Gastroesophageal sphincter (tissue), 4 donors: ENCODE measurements around the gene CCT3. TPM values are rescaled to one million over a fixed set of nuclear protein-coding genes. Genes with fewer than 3 reads are reported as not detected.

Source experiments
- ATAC-seq: fragments of 150-250 bp; one replicate; pipeline ENCODE4 v1.9.1; 2016; ENCODE audit warnings: mild to moderate bottlenecking, moderate library complexity
- H3K27ac ChIP-seq, 4 donors: fragments of 200-600 bp; sonication (generic) in 3 of 4; 1 replicate in 3 of 4; 2 replicates in 1 of 4; pipeline ENCODE4 v1.5.1; 2016 to 2019
- H3K27me3 ChIP-seq: fragments of 200-600 bp; sonication (generic); one replicate; pipeline ENCODE4 v1.5.1; 2019
- H3K36me3 ChIP-seq, 2 donors: fragments of 200-600 bp; sonication (generic); one replicate each; pipeline ENCODE4 v1.5.1; 2019; ENCODE audit warnings: control low read depth in 1 of 2
- H3K4me1 ChIP-seq, 3 donors: fragments of 200-600 bp; sonication (generic); 1 replicate in 2 of 3; 2 replicates in 1 of 3; pipeline ENCODE4 v1.5.1; 2016 to 2019; ENCODE audit warnings: control low read depth in 2 of 3
- H3K4me3 ChIP-seq, 2 donors: fragments of 200-600 bp; sonication (generic); one replicate each; pipeline ENCODE4 v1.5.1; 2019; ENCODE audit warnings: mild to moderate bottlenecking in 1 of 2, moderate library complexity in 1 of 2
- H3K9me3 ChIP-seq, 3 donors: fragments of 200-600 bp; sonication (generic); one replicate each; pipeline ENCODE4 v1.5.1; 2017 to 2019; ENCODE audit warnings: control low read depth in 2 of 3
- EP300 ChIP-seq: sonication (generic); formaldehyde crosslinking; IDR thresholded peaks from one replicate; pipeline ENCODE4 v1.6.1; 2017; ENCODE audit warnings: antibody characterized with exemption, mild to moderate bottlenecking
- POLR2A ChIP-seq, 2 donors: fragments of 450-650 bp; IDR thresholded peaks; one replicate each; pipeline ENCODE4 v1.6.1; 2017; ENCODE audit warnings: antibody characterized with exemption in 2 of 2, mild to moderate bottlenecking in 2 of 2, moderate library complexity in 1 of 2
- POLR2AphosphoS5 ChIP-seq: sonication (generic); formaldehyde crosslinking; IDR thresholded peaks from one replicate; pipeline ENCODE4 v1.6.1; 2017; ENCODE audit warnings: antibody characterized with exemption
- WGBS, 2 donors: methylation state at CpG; one replicate each; pipeline ENCODE4 v1.1.5; 2018; ENCODE audit warnings: low coverage in 1 of 2; 5-methylcytosine and 5-hydroxymethylcytosine counted together
- total RNA-seq, 4 donors: library from RNA; depleted of rRNA; stranded (reverse); fragments of >200 nt; gene quantifications; one replicate each; pipeline ENCODE4 v1.1.0, GENCODE V29; 2016
- TF ChIP-seq, protein P1 (sequence below), 4 experiments: fragments of 200-600 bp in 2 of 4; fragments of 450-650 bp in 2 of 4; sonication (generic) in 1 of 4; IDR thresholded peaks; one replicate each; pipeline ENCODE4 v1.5.1; 2017 to 2019; ENCODE audit warnings: antibody characterized with exemption in 4 of 4, mild to moderate bottlenecking in 2 of 4, moderate library complexity in 2 of 4

Gene CCT3
- total RNA-seq, 4 donors from 2014 or later = 189 to 224 (median 209) TPM

DNA sequence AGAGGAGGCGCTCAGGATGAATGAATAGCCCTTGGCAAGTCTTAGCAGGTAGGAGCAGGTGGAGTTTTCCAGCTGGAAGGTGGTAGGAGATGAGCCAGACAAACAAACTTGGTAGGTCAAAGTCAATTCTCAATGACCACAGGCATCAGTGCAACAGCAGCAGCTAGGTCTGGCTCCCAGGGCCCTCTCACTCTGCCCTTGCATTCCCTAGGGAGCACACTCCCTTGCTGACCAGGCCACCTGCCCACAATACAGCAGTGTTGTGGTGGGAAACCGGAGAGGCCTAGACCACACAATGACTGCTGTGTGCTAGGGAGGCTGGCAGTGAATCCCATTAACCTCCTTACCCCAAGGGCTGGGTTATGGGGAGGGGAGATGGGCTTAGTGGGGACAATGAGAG is 77.2 kb downstream of the CCT3 start:
- ATAC-seq = no peak
- H3K4me1 ChIP-seq = no peaks in the 10 kb centered on the region
- no peaks in the 10 kb centered on the region for H3K27me3 ChIP-seq
- peaks cover 17 to 99% of the 10 kb centered on the region in 2 donors for H3K36me3 ChIP-seq
- TF ChIP-seq POLR2A (IDR thresholded peaks at IDR 0.05) (no peak), POLR2AphosphoS5 (no peak), EP300 (no peak)
- TF ChIP-seq, protein P1, sequence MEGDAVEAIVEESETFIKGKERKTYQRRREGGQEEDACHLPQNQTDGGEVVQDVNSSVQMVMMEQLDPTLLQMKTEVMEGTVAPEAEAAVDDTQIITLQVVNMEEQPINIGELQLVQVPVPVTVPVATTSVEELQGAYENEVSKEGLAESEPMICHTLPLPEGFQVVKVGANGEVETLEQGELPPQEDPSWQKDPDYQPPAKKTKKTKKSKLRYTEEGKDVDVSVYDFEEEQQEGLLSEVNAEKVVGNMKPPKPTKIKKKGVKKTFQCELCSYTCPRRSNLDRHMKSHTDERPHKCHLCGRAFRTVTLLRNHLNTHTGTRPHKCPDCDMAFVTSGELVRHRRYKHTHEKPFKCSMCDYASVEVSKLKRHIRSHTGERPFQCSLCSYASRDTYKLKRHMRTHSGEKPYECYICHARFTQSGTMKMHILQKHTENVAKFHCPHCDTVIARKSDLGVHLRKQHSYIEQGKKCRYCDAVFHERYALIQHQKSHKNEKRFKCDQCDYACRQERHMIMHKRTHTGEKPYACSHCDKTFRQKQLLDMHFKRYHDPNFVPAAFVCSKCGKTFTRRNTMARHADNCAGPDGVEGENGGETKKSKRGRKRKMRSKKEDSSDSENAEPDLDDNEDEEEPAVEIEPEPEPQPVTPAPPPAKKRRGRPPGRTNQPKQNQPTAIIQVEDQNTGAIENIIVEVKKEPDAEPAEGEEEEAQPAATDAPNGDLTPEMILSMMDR (IDR thresholded peaks at IDR 0.05) = no peak
- no peak overlapping the region for H3K4me3 ChIP-seq
- H3K27ac ChIP-seq = no peak overlapping the region
- no peaks in the 10 kb centered on the region for H3K9me3 ChIP-seq
- WGBS, 2 donors = 100% methylated on average over 1 of the region's 2 CpGs

DNA sequence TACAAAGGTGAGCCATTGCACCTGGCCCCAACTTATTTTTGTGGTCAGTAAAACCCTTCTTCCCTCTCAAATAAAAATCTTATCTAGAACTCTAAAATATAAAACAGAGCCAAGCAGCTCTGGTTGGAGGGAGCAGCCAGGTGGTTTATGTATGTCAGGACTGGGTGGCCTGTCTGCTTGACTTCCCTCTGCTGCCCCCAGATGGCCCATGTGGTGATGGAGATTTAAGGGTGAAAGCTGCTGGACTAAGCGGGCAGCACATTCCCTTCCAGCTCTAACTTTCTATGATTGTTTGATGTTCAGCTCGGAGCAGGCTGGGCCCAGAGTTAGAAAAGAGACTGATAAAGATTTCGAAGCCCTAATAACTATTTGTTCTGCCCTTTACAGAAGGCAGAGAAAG is 78.3 kb downstream of the CCT3 start:
- 57 to 71% methylated on average over 2 of the region's 3 CpGs for WGBS, 2 donors
- Histone ChIP-seq H3K9me3 (no peaks in the 10 kb centered on the region), H3K27me3 (no peaks in the 10 kb centered on the region), H3K27ac (no peak overlapping the region), H3K4me1 (no peaks in the 10 kb centered on the region), H3K4me3 (no peak overlapping the region), H3K36me3 (peaks cover 17 to 99% of the 10 kb centered on the region in 2 donors)
- no peak for ATAC-seq
- TF ChIP-seq EP300 = no peak
- TF ChIP-seq POLR2AphosphoS5 = no peak
- TF ChIP-seq, protein P1 (IDR thresholded peaks at IDR 0.05) = no peak
- TF ChIP-seq POLR2A (IDR thresholded peaks at IDR 0.05) = no peak

Other genes starting within 250 kb of the CCT3 start
- gene LMNA, start 223.6 kb downstream of the CCT3 start, total RNA-seq = 100 to 1,000 TPM; 327 to 617 (median 519) TPM
- 1 to 10 TPM; 1.7 to 7.5 (median 3.4) TPM for gene SEMA4A, start 184.7 kb downstream of the CCT3 start, total RNA-seq
- gene SLC25A44, start 144.2 kb downstream of the CCT3 start, total RNA-seq = 10 to 100 TPM in 3 of 4 donors, 1 to 10 TPM in 1; 9.4 to 17.0 (median 12.7) TPM
- gene PMF1, start 125.3 kb downstream of the CCT3 start, total RNA-seq = 10 to 100 TPM; 49.3 to 58.9 (median 51.8) TPM
- gene BGLAP, start 96.1 kb downstream of the CCT3 start, total RNA-seq = under 1 TPM in 1 of 4 donors, not detected in 3; 0.54 TPM
- gene PAQR6, start 90.2 kb downstream of the CCT3 start, total RNA-seq = 1 to 10 TPM; 1.2 to 3.4 (median 1.6) TPM
- gene SMG5, start 55.5 kb downstream of the CCT3 start, total RNA-seq = 100 to 1,000 TPM in 1 of 4 donors, 10 to 100 TPM in 3; 60.2 to 106 (median 69.1) TPM
- 1 to 10 TPM; 1.6 to 4.7 (median 3.2) TPM for gene TMEM79, start 54.0 kb downstream of the CCT3 start, total RNA-seq
- gene GLMP, start 42.6 kb downstream of the CCT3 start, total RNA-seq = 10 to 100 TPM; 31.9 to 53.0 (median 38.6) TPM
- gene VHLL, start 39.0 kb downstream of the CCT3 start, total RNA-seq = not detected
- not detected for gene TSACC, start 234 bp upstream of the CCT3 start, total RNA-seq
- gene RHBG, start 30.9 kb upstream of the CCT3 start, total RNA-seq = not detected
- 10 to 100 TPM; 49.0 to 94.3 (median 67.1) TPM for gene MEF2D, start 162.5 kb upstream of the CCT3 start, total RNA-seq
- under 1 TPM in 3 of 4 donors, not detected in 1; 0.27 to 0.58 (median 0.42) TPM for gene IQGAP3, start 234.3 kb upstream of the CCT3 start, total RNA-seq
- not detected for gene TTC24, start 241.4 kb upstream of the CCT3 start, total RNA-seq